ENCODE results near the gene CENATAC.
"Not testable (repeated sequence)": the region's sequence is repeated elsewhere in the genome, so short reads cannot be mapped to it uniquely, and the experiment has no call there.

The CENATAC gene

GRCh38 chr11:119027561-119028345 lies 29.8 kb downstream of the CENATAC start:
- no peak for DNase-seq

GRCh38 chr11:119028346-119029068 lies 30.6 kb downstream of the CENATAC start:
- no peak for DNase-seq

- DNase-seq = no peak
These were observed 31.1 kb downstream of the CENATAC start for GRCh38 chr11:119029069-119029339.

GRCh38 chr11:119029340-119030028 lies 31.5 kb downstream of the CENATAC start:
- DNase-seq = no peak

- DNase-seq = no peak
These were observed 32.0 kb downstream of the CENATAC start for GRCh38 chr11:119030029-119030328.

- DNase-seq = peak; percentile 99
These were observed 32.5 kb downstream of the CENATAC start, which contains the start of gene SLC37A4 for GRCh38 chr11:119030329-119031047. TSS of gene SLC37A4 (minus strand) at chr11:119030877.

GRCh38 chr11:119031912-119032280 lies 34.0 kb downstream of the CENATAC start:
- DNase-seq = no peak

- not testable (repeated sequence) for DNase-seq
These were observed 35.5 kb downstream of the CENATAC start for GRCh38 chr11:119033421-119033820.

GRCh38 chr11:119034813-119035212 lies 36.9 kb downstream of the CENATAC start:
- DNase-seq = no peak

- DNase-seq = no peak
These were observed 40.9 kb downstream of the CENATAC start for GRCh38 chr11:119038884-119039283.

GRCh38 chr11:119039471-119039870 lies 41.5 kb downstream of the CENATAC start:
- DNase-seq = not testable (repeated sequence)

GRCh38 chr11:119041821-119042514 lies 44.0 kb downstream of the CENATAC start:
- DNase-seq = no peak

- no peak for DNase-seq
These were observed 45.0 kb downstream of the CENATAC start for GRCh38 chr11:119042927-119043326.

GRCh38 chr11:119044708-119045107 lies 46.8 kb downstream of the CENATAC start:
- DNase-seq = no peak

GRCh38 chr11:119046489-119046888 lies 48.6 kb downstream of the CENATAC start:
- DNase-seq = no peak

- DNase-seq = no peak
These were observed 49.3 kb downstream of the CENATAC start for GRCh38 chr11:119047205-119047604.

GRCh38 chr11:119048644-119049043 lies 50.7 kb downstream of the CENATAC start:
- DNase-seq = no peak

GRCh38 chr11:119049081-119049480 lies 51.1 kb downstream of the CENATAC start:
- DNase-seq = no peak

- DNase-seq = no peak
These were observed 53.7 kb downstream of the CENATAC start for GRCh38 chr11:119051440-119052162.

- no peak for DNase-seq
These were observed 54.4 kb downstream of the CENATAC start for GRCh38 chr11:119052163-119052814.

GRCh38 chr11:119054418-119054817 lies 56.5 kb downstream of the CENATAC start:
- DNase-seq = no peak

GRCh38 chr11:119055901-119056300 lies 58.0 kb downstream of the CENATAC start:
- DNase-seq = no peak
